GM23248 (cell line): ENCODE data around the gene ANKRD1. TPM values are rescaled to one million over a fixed set of nuclear protein-coding genes. Genes with fewer than 3 reads are reported as not detected.
A peak's percentile ranks its signal among the peaks of the same experiment; 100 is the strongest.

Experiments
- DNase-seq: peaks from one replicate; pipeline ENCODE4 v3.0.0-alpha.2; 2015
- H2AFZ ChIP-seq: fragments of 200-600 bp; sonication (generic); 2 replicates; pipeline ENCODE4 v1.6.1; 2016; ENCODE audit warnings: antibody characterized with exemption
- H3F3A ChIP-seq: fragments of 200-600 bp; sonication (generic); 2 replicates; pipeline ENCODE4 v1.6.1; 2016; ENCODE audit warnings: mild to moderate bottlenecking, antibody characterized with exemption, mixed run types; ENCODE audit not compliant: insufficient read depth
- H3K27ac ChIP-seq: fragments of 200-600 bp; sonication (generic); 2 replicates; pipeline ENCODE4 v1.5.1; 2016; ENCODE audit warnings: mild to moderate bottlenecking
- H3K27me3 ChIP-seq: fragments of 200-600 bp; sonication (generic); replicated peaks from 2 replicates; pipeline ENCODE4 v1.6.1; 2016; ENCODE audit warnings: mild to moderate bottlenecking; ENCODE audit not compliant: insufficient read depth
- H3K36me3 ChIP-seq: fragments of 200-600 bp; sonication (generic); 2 replicates; pipeline ENCODE4 v1.6.1; 2016; ENCODE audit warnings: low read depth, mild to moderate bottlenecking
- H3K4me1 ChIP-seq: fragments of 200-600 bp; sonication (generic); 2 replicates; pipeline ENCODE4 v1.6.1; 2016; ENCODE audit warnings: mild to moderate bottlenecking; ENCODE audit not compliant: insufficient read depth
- H3K4me2 ChIP-seq: fragments of 200-600 bp; sonication (generic); one replicate; pipeline ENCODE4 v1.6.1; 2016; ENCODE audit warnings: mild to moderate bottlenecking; ENCODE audit not compliant: unreplicated experiment
- H3K4me3 ChIP-seq: fragments of 200-600 bp; sonication (generic); 2 replicates; pipeline ENCODE4 v1.5.1; 2016; ENCODE audit warnings: mild to moderate bottlenecking
- H3K79me2 ChIP-seq: fragments of 200-600 bp; sonication (generic); 2 replicates; pipeline ENCODE4 v1.6.1; 2016; ENCODE audit warnings: mild to moderate bottlenecking; ENCODE audit not compliant: insufficient read depth
- H3K9ac ChIP-seq: fragments of 200-600 bp; sonication (generic); 2 replicates; pipeline ENCODE4 v1.6.1; 2016; ENCODE audit warnings: mild to moderate bottlenecking
- H3K9me2 ChIP-seq: fragments of 200-600 bp; sonication (generic); 2 replicates; pipeline ENCODE4 v1.6.1; 2016; ENCODE audit warnings: mixed run types, mild to moderate bottlenecking, moderate library complexity; ENCODE audit not compliant: insufficient read depth
- H3K9me3 ChIP-seq: fragments of 200-600 bp; sonication (generic); one replicate; pipeline ENCODE4 v1.6.1; 2017; ENCODE audit warnings: low read depth
- H4K20me1 ChIP-seq: fragments of 200-600 bp; sonication (generic); 2 replicates; pipeline ENCODE4 v1.6.0; 2016; ENCODE audit not compliant: insufficient read depth
- EZH2 ChIP-seq: fragments of 200-600 bp; sonication (generic); IDR thresholded peaks from 2 replicates; pipeline ENCODE4 v1.6.1; 2018; ENCODE audit warnings: antibody characterized with exemption, mild to moderate bottlenecking; ENCODE audit not compliant: insufficient read depth, poor library complexity, severe bottlenecking
- EZH2phosphoT487 ChIP-seq: fragments of 200-600 bp; sonication (generic); IDR thresholded peaks from 2 replicates; pipeline ENCODE4 v1.6.1; 2018; ENCODE audit warnings: antibody characterized with exemption, moderate library complexity, mild to moderate bottlenecking, low read depth; ENCODE audit not compliant: insufficient read depth
- WGBS, 2 experiments: methylation state at CpG; one replicate each; pipeline ENCODE4 v1.1.6; 2015 to 2017; ENCODE audit warnings: low lambda C conversion rate in 2 of 2, low coverage in 1 of 2; ENCODE audit errors: missing lambda C conversion rate in 2 of 2; 5-methylcytosine and 5-hydroxymethylcytosine counted together
- in situ Hi-C: fragments of 300-500 bp; cut with MboI; formaldehyde crosslinking; loops from 2 replicates; pipeline ENCODE4 v1.15.0; 2020
- polyA plus RNA-seq: library from polyadenylated mRNA; unstranded; fragments of >200 nt; fragmentation: Nextera tagmentation; extraction: Ambion mirVana; gene quantifications from 2 replicates; pipeline ENCODE4 v1.2.1, GENCODE V29; 2016
- total RNA-seq: library from RNA; depleted of rRNA; stranded (reverse); fragments of >200 nt; shearing (Covaris generic); gene quantifications from 2 replicates; pipeline ENCODE4 v1.2.3, GENCODE V29; 2014

The ANKRD1 gene
- total and polyA plus RNA-seq, 2 experiments from 2014 or later: 3.6 to 10.9 TPM

- Histone ChIP-seq H3K4me1 (peaks cover 36% of the 10 kb centered on the region), H3K36me3 (no peaks in the 10 kb centered on the region), H3F3A (peaks cover 24% of the 10 kb centered on the region), H2AFZ (no peak overlapping the region), H3K9me3 (no peaks in the 10 kb centered on the region), H3K9ac (no peak overlapping the region), H3K9me2 (no peaks in the 10 kb centered on the region), H3K27me3 (no peaks in the 10 kb centered on the region), H3K4me2 (no peak overlapping the region), H3K79me2 (no peaks in the 10 kb centered on the region), H4K20me1 (no peaks in the 10 kb centered on the region), H3K27ac (no peak overlapping the region), H3K4me3 (no peak overlapping the region)
- no peak for DNase-seq
- in situ Hi-C loops: no loop called here
- TF ChIP-seq EZH2phosphoT487 (no peak), EZH2 (no peak)
- WGBS, 2 experiments: 93 to 94% methylated on average over 3 of the region's 3 CpGs
These were observed 47.0 kb upstream of the ANKRD1 start for GRCh38 chr10:90967865-90968264.

- Histone ChIP-seq H3K79me2 (no peaks in the 10 kb centered on the region), H3K9me3 (no peaks in the 10 kb centered on the region), H3K36me3 (no peaks in the 10 kb centered on the region), H3K9me2 (no peaks in the 10 kb centered on the region), H3K4me3 (no peak overlapping the region), H3K4me2 (no peak overlapping the region), H3K9ac (no peak overlapping the region), H2AFZ (no peak overlapping the region), H3F3A (peaks cover 29% of the 10 kb centered on the region), H3K4me1 (peaks cover 43% of the 10 kb centered on the region), H4K20me1 (no peaks in the 10 kb centered on the region), H3K27ac (no peak overlapping the region), H3K27me3 (no peaks in the 10 kb centered on the region)
- in situ Hi-C loops: no loop called here
- DNase-seq: peak; percentile 40
- no peak for TF ChIP-seq EZH2
- TF ChIP-seq EZH2phosphoT487: no peak
These were observed 45.3 kb upstream of the ANKRD1 start for GRCh38 chr10:90966146-90966545.

GRCh38 chr10:90965720-90966119 lies 44.8 kb upstream of the ANKRD1 start:
- Histone ChIP-seq H3K27ac (no peak overlapping the region), H3K4me3 (no peak overlapping the region), H2AFZ (no peak overlapping the region), H3K9me2 (no peaks in the 10 kb centered on the region), H3K9me3 (no peaks in the 10 kb centered on the region), H3F3A (peaks cover 34% of the 10 kb centered on the region), H3K27me3 (no peaks in the 10 kb centered on the region), H3K9ac (no peak overlapping the region), H3K4me1 (peaks cover 47% of the 10 kb centered on the region), H3K79me2 (no peaks in the 10 kb centered on the region), H3K4me2 (no peak overlapping the region), H4K20me1 (no peaks in the 10 kb centered on the region), H3K36me3 (no peaks in the 10 kb centered on the region)
- no peak for DNase-seq
- WGBS, 2 experiments: 93 to 95% methylated on average over 2 of the region's 2 CpGs
- TF ChIP-seq EZH2 (no peak), EZH2phosphoT487 (no peak)
- in situ Hi-C loops: no loop called here

- TF ChIP-seq EZH2 (no peak), EZH2phosphoT487 (no peak)
- peak; percentile 22 for DNase-seq
- Histone ChIP-seq H3K4me3 (no peak overlapping the region), H3F3A (peaks cover 36% of the 10 kb centered on the region), H3K36me3 (no peaks in the 10 kb centered on the region), H3K4me2 (peak overlapping the region; percentile 19), H3K27ac (no peak overlapping the region), H2AFZ (no peak overlapping the region), H3K9me3 (no peaks in the 10 kb centered on the region), H3K4me1 (peaks cover 47% of the 10 kb centered on the region), H4K20me1 (no peaks in the 10 kb centered on the region), H3K79me2 (no peaks in the 10 kb centered on the region), H3K9me2 (no peaks in the 10 kb centered on the region), H3K27me3 (no peaks in the 10 kb centered on the region), H3K9ac (no peak overlapping the region)
- 81 to 86% methylated on average over 1 of the region's 1 CpG for WGBS, 2 experiments
- in situ Hi-C loops: no loop called here
These were observed 44.0 kb upstream of the ANKRD1 start for GRCh38 chr10:90964781-90965465.
